KMS-11 (cell line): ENCODE data around the gene SLC13A3.

Experiments used
- H2AFZ ChIP-seq: fragments of 200-600 bp; sonication (generic); 2 replicates; pipeline ENCODE4 v1.6.1; 2016; ENCODE audit warnings: antibody characterized with exemption, mixed run types, low read depth
- H3K27ac ChIP-seq: fragments of 200-600 bp; sonication (generic); 2 replicates; pipeline ENCODE4 v1.6.1; 2016; ENCODE audit warnings: mild to moderate bottlenecking, mixed run types
- H3K27me3 ChIP-seq: fragments of 200-600 bp; sonication (generic); 2 replicates; pipeline ENCODE4 v1.6.1; 2017; ENCODE audit warnings: mild to moderate bottlenecking, low read depth, mixed run types, moderate library complexity; ENCODE audit not compliant: insufficient read depth
- H3K36me3 ChIP-seq: fragments of 200-600 bp; sonication (generic); 2 replicates; pipeline ENCODE4 v1.6.1; 2017; ENCODE audit warnings: mild to moderate bottlenecking, mixed run types; ENCODE audit not compliant: insufficient read depth
- H3K4me1 ChIP-seq: fragments of 200-600 bp; sonication (generic); 2 replicates; pipeline ENCODE4 v1.6.1; 2016; ENCODE audit warnings: mild to moderate bottlenecking, low read depth, mixed run types; ENCODE audit not compliant: poor library complexity, severe bottlenecking
- H3K4me2 ChIP-seq: fragments of 200-600 bp; sonication (generic); 2 replicates; pipeline ENCODE4 v1.7.0; 2016; ENCODE audit warnings: mild to moderate bottlenecking, mixed run types
- H3K4me3 ChIP-seq: fragments of 200-600 bp; sonication (generic); IDR thresholded peaks from 2 replicates; pipeline ENCODE4 v1.6.1; 2017; ENCODE audit warnings: low read depth, low read length, mixed read lengths; ENCODE audit not compliant: insufficient read depth
- H3K79me2 ChIP-seq: fragments of 200-600 bp; sonication (generic); 2 replicates; pipeline ENCODE4 v1.6.1; 2016; ENCODE audit warnings: low read depth, mixed run types; ENCODE audit not compliant: insufficient read depth
- H3K9ac ChIP-seq: fragments of 200-600 bp; sonication (generic); 2 replicates; pipeline ENCODE4 v1.6.1; 2016; ENCODE audit warnings: mild to moderate bottlenecking, mixed run types
- H4K20me1 ChIP-seq: fragments of 200-600 bp; sonication (generic); 2 replicates; pipeline ENCODE4 v1.6.1; 2016; ENCODE audit warnings: mild to moderate bottlenecking, mixed run types; ENCODE audit not compliant: insufficient read depth
- CTCF ChIP-seq: fragments of 200-600 bp; sonication (generic); conservative IDR thresholded peaks from 2 replicates; pipeline ENCODE4 v1.6.1; 2017; ENCODE audit warnings: low read depth, mild to moderate bottlenecking, antibody characterized with exemption, low read length, moderate library complexity, mixed read lengths

The SLC13A3 gene

GRCh38 chr20:46541229-46541935 is 109.9 kb downstream of the SLC13A3 start:
- Histone ChIP-seq H3K9ac (no peak overlapping the region), H3K36me3 (no peaks in the 10 kb centered on the region), H3K4me2 (no peak overlapping the region), H4K20me1 (no peaks in the 10 kb centered on the region), H3K79me2 (no peaks in the 10 kb centered on the region), H3K4me3 (no peak overlapping the region), H3K27me3 (no peaks in the 10 kb centered on the region), H3K27ac (no peak overlapping the region), H2AFZ (no peak overlapping the region), H3K4me1 (peaks cover 14% of the 10 kb centered on the region)
- TF ChIP-seq CTCF: no peak

GRCh38 chr20:46539113-46539512 is 112.1 kb downstream of the SLC13A3 start:
- H3K4me2 ChIP-seq: no peak overlapping the region
- no peaks in the 10 kb centered on the region for H4K20me1 ChIP-seq
- no peaks in the 10 kb centered on the region for H3K79me2 ChIP-seq
- no peaks in the 10 kb centered on the region for H3K4me1 ChIP-seq
- no peaks in the 10 kb centered on the region for H3K36me3 ChIP-seq
- H3K4me3 ChIP-seq: no peak overlapping the region
- TF ChIP-seq CTCF: no peak
- no peak overlapping the region for H3K9ac ChIP-seq
- H3K27ac ChIP-seq: no peak overlapping the region
- no peaks in the 10 kb centered on the region for H3K27me3 ChIP-seq
- H2AFZ ChIP-seq: no peak overlapping the region

- H3K27ac ChIP-seq: no peak overlapping the region
- H3K36me3 ChIP-seq: no peaks in the 10 kb centered on the region
- H3K9ac ChIP-seq: no peak overlapping the region
- no peak for TF ChIP-seq CTCF
- no peak overlapping the region for H3K4me2 ChIP-seq
- no peak overlapping the region for H2AFZ ChIP-seq
- H3K4me3 ChIP-seq: no peak overlapping the region
- no peaks in the 10 kb centered on the region for H3K4me1 ChIP-seq
- no peaks in the 10 kb centered on the region for H3K27me3 ChIP-seq
- no peaks in the 10 kb centered on the region for H4K20me1 ChIP-seq
- no peaks in the 10 kb centered on the region for H3K79me2 ChIP-seq
Observed at GRCh38 chr20:46530640-46531039, 120.6 kb downstream of the SLC13A3 start.

GRCh38 chr20:46523696-46524328 is 127.4 kb downstream of the SLC13A3 start:
- no peak for TF ChIP-seq CTCF
- H3K9ac ChIP-seq: no peak overlapping the region

More at GRCh38 chr20:46523696-46524328, 127.4 kb downstream of the SLC13A3 start:
- no peaks in the 10 kb centered on the region for H3K36me3 ChIP-seq
- H3K79me2 ChIP-seq: no peaks in the 10 kb centered on the region
- H3K27ac ChIP-seq: no peak overlapping the region
- no peaks in the 10 kb centered on the region for H4K20me1 ChIP-seq
- no peak overlapping the region for H3K4me3 ChIP-seq
- H3K4me2 ChIP-seq: no peak overlapping the region
- no peaks in the 10 kb centered on the region for H3K4me1 ChIP-seq
- no peaks in the 10 kb centered on the region for H3K27me3 ChIP-seq
- no peak overlapping the region for H2AFZ ChIP-seq
